Measurements from ENCODE around the gene TNF.

- TF ChIP-seq, protein P1, sequence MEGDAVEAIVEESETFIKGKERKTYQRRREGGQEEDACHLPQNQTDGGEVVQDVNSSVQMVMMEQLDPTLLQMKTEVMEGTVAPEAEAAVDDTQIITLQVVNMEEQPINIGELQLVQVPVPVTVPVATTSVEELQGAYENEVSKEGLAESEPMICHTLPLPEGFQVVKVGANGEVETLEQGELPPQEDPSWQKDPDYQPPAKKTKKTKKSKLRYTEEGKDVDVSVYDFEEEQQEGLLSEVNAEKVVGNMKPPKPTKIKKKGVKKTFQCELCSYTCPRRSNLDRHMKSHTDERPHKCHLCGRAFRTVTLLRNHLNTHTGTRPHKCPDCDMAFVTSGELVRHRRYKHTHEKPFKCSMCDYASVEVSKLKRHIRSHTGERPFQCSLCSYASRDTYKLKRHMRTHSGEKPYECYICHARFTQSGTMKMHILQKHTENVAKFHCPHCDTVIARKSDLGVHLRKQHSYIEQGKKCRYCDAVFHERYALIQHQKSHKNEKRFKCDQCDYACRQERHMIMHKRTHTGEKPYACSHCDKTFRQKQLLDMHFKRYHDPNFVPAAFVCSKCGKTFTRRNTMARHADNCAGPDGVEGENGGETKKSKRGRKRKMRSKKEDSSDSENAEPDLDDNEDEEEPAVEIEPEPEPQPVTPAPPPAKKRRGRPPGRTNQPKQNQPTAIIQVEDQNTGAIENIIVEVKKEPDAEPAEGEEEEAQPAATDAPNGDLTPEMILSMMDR (IDR thresholded peaks at IDR 0.05) = no peak
- no peak for TF ChIP-seq POLR2A (IDR thresholded peaks at IDR 0.05)
Measured at GRCh38 chr6:31567531-31568370, 7.6 kb upstream of the TNF start.
